HL-60/S4 (cell line): ENCODE results near the gene F13A1.
"Not testable (repeated sequence)": the region's sequence is repeated elsewhere in the genome, so short reads cannot be mapped to it uniquely, and the experiment has no call there.

Experiments
- in situ Hi-C: fragments of 300-500 bp; cut with MboI; formaldehyde crosslinking; loops from 2 replicates; pipeline ENCODE4 v1.14.3; 2022; ENCODE audit warnings: low sequenced_read_pairs

F13A1 gene

DNA sequence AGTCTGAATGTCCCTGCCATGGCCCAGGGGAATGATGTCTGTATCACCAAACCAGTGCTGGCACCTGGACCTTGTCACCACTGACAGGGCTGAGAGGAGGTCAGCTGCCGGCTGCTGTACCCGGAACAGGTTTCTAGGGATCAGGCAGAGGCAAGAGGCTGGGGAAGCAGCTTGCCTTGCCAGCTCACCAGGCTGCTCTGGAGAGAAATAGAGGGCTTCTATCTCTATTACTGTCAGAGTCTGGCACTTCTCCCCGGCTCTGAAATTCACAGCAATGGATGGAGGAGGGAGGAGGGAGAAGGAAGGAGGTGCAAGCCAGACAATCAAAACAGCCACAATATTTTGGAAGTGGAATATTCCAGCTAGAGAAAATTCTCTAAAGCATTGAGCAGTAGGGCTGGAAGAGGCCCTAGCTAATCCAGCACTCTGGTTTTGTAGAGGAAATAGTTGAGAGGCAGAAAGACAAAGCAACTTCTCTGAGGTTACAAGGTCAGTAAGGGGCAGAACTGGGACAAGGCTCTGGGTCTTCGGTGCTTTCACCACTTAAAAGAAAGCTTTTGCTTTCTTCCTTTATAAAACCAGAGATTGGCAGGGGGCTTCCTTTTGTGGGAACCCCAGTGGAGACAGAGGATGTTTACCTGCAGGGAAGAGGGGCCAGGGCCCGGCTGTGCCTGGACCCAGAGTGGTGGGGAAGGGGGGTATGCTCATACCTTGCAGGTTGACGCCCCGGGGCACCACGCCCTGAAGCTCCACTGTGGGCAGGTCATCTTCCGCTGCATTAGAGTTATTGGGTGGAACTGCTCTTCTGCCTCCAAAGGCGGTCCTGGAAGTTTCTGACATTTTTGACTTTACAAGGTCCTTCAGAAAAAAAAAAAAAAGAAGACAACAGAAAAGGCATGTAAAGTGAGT is 2.4 kb downstream of the F13A1 start:
- in situ Hi-C loops, result no loop called here

GRCh38 chr6:6317386-6317785 is 3.1 kb downstream of the F13A1 start:
- in situ Hi-C loops, result no loop called here

- in situ Hi-C loops, result no loop called here
Measured at GRCh38 chr6:6315660-6316059, 4.8 kb downstream of the F13A1 start.

GRCh38 chr6:6314596-6314995 is 5.9 kb downstream of the F13A1 start:
- in situ Hi-C loops, result no loop called here

DNA sequence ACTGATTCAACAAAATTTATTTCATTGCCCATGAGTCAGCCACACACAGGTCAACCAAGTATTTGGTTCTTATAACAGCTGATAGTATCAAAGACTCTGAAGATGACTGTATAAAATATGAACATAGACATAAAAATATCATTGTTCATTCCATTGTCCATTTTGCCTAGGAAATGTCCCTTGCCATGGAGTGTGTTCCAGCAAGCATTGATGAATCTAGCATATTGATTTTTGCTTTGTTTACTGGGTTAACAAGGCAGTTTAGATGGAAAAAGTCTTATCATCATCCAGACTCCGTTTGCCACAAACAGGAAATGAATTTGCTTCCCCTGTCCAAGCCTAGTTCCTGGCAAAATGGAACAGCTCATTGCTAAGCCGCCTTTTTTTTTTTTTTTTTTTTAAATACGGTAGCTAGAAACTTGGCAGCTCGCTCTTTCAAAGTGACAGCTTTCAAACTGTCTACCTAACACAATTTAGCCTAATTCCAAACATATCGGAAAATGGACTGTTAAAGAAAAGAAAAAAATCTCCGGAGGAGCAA is 7.5 kb downstream of the F13A1 start:
- in situ Hi-C loops, result no loop called here

DNA sequence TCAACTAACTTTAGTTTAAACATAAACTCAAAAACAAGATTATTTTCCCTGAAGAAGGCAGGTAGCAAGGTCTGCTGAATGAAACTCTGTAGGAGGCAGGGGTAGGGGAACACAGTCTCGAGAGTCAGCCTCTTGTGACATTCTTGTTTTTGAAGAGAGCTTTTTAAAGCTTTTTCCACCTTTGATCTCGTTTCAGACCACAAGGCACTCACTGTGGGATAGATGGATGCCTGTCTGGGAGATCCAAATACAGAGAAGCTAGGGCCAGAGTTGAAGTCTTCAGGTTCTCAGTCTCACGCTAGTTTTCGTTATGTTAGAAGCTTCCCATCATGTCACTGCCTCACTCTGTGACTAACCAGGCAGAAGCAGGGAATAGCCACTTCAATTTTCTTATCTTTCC is 14.9 kb downstream of the F13A1 start:
- in situ Hi-C loops, result no loop called here

DNA sequence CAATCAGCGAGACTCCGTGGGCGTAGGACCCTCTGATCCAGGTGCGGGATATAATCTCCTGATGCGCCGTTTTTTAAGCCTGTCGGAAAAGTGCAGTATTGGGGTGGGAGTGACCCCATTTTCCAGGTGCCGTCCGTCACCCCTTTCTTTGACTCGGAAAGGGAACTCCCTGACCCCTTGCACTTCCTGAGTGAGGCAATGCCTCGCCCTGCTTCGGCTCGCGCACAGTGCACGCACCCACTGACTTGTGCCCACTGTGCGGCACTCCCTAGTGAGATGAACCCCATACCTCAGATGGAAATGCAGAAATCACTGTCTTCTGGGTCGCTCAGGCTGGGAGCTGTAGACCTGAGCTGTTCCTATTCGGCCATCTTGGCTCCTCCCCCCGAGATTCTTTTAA is 20.1 kb downstream of the F13A1 start:
- in situ Hi-C loops, result not testable (repeated sequence)

DNA sequence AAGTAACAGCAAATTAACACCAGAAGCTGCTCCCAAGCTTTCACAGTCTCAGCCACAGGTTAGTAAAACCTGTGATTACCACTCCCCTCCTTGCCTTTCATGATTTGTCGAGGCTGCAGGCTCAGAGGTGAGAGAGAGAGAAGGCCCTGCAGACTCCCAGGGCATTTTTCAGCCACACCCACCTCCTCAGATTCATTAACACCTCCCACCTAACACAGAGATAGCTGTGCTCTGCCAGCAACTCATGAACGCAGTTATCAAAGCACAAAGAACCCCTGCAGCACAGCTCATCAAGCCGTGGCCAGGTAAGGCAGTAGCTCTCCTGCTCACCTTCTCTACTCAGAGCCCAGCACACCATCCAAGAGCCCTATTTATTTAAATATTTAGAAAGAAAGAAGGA is 27.1 kb downstream of the F13A1 start:
- in situ Hi-C loops, result no loop called here

GRCh38 chr6:6287415-6287814 is 33.0 kb downstream of the F13A1 start:
- in situ Hi-C loops, result no loop called here

DNA sequence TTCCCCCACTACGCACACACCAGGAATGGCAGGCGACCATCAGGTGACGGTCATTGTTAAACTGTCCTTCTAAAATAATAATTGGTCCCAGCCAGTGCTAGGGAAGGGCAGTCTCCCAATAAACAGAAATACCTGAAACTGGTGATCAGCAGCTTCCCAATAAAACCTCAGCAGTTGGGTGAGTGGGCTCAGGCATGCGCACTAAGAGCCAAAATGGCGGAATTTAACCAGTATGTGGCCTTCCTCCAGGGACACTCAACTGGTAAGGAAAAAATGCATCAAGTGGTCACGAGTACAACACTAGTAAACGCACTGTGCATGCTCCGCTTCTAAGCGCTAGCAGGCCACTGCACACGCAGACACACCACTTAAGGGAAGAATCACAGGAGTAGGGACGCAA is 34.8 kb downstream of the F13A1 start:
- in situ Hi-C loops, result no loop called here

- in situ Hi-C loops, result no loop called here
Measured at GRCh38 chr6:6284221-6284966, 36.1 kb downstream of the F13A1 start.

GRCh38 chr6:6283746-6284145 is 36.7 kb downstream of the F13A1 start:
- in situ Hi-C loops, result no loop called here

DNA sequence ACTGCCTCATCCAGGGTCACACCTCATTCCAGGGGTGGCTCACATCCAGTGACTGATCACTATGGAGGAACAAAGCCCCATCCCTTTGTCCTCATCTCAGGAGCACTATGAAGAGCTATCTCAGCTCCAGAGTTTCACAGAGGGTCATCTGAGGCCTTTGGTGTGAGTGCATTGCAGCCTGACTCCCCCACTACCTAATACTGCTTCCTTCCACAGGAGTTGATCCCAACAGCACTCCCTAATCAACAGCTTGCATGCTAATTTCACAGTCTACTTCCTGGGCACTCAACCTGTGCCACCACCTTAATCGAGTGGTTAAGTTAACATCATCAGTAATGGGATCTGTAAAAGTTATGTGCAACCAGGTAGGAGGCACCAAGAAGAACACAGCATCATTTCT is 37.7 kb downstream of the F13A1 start:
- in situ Hi-C loops, result no loop called here

DNA sequence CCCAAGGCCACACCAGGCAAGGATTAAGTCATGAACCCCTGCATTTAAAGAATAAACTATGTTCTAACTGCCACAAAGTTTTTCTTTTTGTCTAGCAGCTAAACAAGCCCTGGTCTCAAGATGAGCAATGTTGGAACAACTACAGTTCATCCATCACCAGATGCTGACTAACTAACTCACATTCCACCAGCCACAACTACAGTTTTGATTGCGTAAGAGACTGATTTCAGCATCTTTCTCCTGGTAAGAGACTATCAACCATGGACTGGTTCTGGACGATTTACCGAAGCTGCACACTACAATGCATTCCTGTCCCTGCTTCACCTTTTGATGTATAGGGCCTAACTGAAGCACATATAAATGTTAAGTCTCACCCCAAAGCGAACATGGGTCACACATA is 43.0 kb downstream of the F13A1 start:
- in situ Hi-C loops, result no loop called here

GRCh38 chr6:6270948-6271535 is 49.4 kb downstream of the F13A1 start:
- in situ Hi-C loops, result no loop called here

- in situ Hi-C loops, result no loop called here
Measured at GRCh38 chr6:6260196-6260722, 60.2 kb downstream of the F13A1 start.

DNA sequence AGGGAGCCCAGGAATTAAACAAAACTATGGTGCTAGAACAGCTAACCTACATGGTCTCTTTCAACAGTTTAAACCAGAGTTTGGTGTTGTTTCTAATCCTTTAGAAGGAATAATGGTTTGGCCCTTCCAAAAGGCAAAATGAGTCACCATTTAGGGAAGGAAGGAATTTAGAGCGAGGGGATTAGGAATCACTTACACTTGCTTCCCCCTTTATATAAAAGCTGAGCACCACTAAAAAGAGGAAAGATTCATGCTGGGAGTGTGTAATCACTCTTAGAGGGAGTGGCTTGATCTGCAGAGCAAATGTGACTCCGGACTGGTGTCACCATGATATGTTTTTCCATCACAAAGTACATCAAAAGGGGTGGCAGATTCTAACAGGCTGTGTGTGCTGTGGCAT is 63.6 kb downstream of the F13A1 start:
- in situ Hi-C loops, result no loop called here

DNA sequence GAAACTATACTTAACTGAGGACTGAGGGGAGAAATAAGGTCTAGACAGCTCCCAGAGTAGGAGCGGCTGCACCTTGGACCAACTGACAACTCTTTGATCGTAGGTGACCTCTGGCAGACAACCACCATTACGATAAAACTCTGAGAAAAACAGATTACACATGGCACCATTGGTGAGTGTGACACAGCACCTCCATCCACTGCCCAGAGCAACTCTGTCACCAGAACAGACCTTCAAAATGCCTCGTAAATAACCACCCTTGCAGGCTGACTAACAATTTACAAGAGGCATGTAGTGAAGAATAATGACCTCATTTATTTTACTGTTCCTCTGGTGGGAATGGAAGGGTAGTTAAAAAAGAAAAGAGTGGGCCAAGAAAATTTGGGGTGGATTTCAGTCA is 64.2 kb downstream of the F13A1 start:
- in situ Hi-C loops, result no loop called here

GRCh38 chr6:6251555-6252280 is 68.7 kb downstream of the F13A1 start:
- in situ Hi-C loops, result no loop called here

GRCh38 chr6:6248651-6249050 is 71.8 kb downstream of the F13A1 start:
- in situ Hi-C loops, result no loop called here

- in situ Hi-C loops, result no loop called here
Measured at GRCh38 chr6:6246544-6246943, 73.9 kb downstream of the F13A1 start.
